Lower leg skin (tissue), 3 donors: Measurements from ENCODE around the gene UGT1A1.

Experiments used
- POLR2A ChIP-seq, 2 donors: fragments of 450-650 bp; IDR thresholded peaks; one replicate each; pipeline ENCODE4 v1.6.1; 2016 to 2017; ENCODE audit warnings: antibody characterized with exemption in 2 of 2, mild to moderate bottlenecking in 1 of 2, moderate library complexity in 1 of 2
- TF ChIP-seq, protein P1 (sequence below), 3 donors: fragments of 450-650 bp; IDR thresholded peaks; one replicate each; pipeline ENCODE4 v1.5.1; 2016; ENCODE audit warnings: antibody characterized with exemption in 3 of 3, mild to moderate bottlenecking in 3 of 3, moderate library complexity in 2 of 3

DNA sequence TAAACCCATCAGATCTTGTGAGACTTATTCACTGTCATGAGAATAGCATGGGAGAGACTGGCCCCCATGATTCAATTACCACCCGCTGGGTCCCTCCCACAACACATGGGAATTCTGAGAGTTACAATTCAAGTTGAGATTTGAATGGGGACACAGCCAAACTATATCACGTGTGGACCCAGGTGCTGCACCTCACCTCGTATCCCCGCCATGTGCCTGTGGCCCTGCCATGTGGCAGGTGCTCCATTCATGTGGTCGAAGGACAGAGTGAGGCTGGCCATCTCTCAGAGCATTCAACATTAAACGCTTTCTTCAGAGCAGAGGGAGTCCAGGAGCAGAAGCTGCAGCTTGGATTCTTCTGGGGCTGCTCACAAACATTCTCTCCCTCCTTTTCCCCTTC is 50.3 kb downstream of the UGT1A1 start:
- TF ChIP-seq, protein P1, sequence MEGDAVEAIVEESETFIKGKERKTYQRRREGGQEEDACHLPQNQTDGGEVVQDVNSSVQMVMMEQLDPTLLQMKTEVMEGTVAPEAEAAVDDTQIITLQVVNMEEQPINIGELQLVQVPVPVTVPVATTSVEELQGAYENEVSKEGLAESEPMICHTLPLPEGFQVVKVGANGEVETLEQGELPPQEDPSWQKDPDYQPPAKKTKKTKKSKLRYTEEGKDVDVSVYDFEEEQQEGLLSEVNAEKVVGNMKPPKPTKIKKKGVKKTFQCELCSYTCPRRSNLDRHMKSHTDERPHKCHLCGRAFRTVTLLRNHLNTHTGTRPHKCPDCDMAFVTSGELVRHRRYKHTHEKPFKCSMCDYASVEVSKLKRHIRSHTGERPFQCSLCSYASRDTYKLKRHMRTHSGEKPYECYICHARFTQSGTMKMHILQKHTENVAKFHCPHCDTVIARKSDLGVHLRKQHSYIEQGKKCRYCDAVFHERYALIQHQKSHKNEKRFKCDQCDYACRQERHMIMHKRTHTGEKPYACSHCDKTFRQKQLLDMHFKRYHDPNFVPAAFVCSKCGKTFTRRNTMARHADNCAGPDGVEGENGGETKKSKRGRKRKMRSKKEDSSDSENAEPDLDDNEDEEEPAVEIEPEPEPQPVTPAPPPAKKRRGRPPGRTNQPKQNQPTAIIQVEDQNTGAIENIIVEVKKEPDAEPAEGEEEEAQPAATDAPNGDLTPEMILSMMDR (IDR thresholded peaks at IDR 0.05) = no peak
- TF ChIP-seq POLR2A (IDR thresholded peaks at IDR 0.05) = no peak
